Central memory CD4-positive, alpha-beta T cell (primary cell): Measurements from ENCODE around the gene FGFR4.

Experiments used
- DNase-seq: peaks from one replicate; pipeline ENCODE4 v3.0.0; 2022

FGFR4 gene

DNA sequence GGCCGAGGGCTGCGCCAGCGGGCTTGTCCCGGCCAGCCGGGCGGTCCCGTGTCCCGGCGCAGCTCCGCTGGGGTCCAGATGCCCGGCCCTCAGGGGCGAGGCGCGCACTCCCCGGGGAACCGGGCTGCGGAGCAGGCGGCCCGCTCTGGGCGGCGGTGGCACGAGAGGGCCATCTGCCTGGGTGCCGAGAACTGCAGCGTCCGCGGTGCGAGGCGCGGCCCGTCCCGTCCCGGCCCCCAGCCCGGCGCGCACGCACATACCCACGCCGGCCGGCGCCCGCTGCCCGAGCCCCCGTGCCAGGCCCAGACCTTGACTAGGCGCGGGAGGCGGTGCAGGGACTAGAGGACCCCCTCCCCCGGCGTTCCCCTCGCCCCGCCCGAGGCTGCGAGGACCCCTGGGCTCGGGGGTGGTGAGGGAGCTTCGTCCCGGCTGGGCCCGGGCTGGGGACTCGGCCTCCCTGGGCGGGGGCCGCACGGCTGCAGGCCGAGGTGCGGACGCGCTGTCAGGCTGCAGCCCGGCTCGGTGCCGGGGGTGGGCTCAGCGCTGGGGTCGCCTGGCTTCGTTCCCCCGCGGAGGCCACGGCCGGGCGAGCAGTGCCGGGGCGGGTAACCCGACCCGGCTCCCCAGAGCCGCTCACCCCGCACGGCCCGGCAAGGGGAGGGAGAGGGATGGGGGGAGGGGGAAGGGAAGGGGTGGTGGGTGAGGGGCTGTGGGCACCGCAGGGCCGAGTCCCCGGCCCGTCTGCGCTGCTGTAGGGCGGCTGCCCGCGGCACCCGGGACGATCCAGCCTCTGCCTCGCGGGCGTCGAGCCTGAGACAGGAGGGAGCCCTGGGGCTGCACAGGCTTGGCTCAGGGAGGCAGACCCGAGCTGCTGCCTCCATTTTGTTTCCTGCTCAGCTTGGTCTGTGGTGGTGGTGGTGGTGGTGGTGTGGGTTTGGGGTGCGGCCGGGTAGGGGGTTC is 45.7 kb downstream of the FGFR4 start:
- peak; percentile 63 for DNase-seq

DNA sequence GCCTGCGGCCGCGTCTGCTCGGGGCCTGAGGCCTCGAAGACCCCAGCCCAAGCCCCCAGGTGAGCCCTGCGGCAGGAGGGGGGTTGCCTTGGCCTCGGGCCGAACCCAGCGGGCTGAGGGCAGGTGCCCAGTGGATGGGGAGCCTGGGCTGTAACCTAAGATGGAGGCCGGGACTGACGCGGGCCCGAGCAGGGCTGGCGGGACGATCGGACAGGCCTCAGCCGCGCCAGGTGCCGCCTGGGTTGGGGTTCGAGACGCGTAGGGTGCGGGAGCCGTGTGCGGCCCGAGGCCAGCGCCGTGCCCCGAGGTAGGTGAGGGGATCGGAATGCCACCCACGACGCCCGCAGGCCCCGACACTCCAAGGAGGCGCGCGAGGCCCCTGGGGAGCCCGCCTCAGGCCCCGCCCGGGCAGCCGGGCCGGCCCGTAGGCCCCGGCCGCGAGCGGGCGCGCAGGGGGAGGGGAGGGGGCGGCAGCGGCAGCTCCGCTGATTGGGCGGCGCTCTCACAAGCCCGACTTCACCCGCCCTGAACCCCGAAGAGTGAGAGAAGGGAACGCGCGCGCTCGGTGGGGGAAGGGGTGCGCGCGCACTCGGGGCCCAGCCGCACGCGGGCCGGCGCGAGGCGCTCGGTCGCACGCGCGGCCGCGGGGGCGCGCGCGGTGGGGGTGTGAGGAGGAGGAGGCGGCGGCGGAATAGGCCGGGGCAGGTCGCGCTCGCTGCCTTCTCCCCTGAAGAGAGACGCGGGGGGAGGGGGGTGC is 46.6 kb downstream of the FGFR4 start, which contains the start of gene NSD1:
Gene NSD1 (plus strand): TSS at position 678 of the 757 bp plus-strand sequence. CDS start 1,331 bp downstream, outside the sequence.
- peak; percentile 88 for DNase-seq

DNA sequence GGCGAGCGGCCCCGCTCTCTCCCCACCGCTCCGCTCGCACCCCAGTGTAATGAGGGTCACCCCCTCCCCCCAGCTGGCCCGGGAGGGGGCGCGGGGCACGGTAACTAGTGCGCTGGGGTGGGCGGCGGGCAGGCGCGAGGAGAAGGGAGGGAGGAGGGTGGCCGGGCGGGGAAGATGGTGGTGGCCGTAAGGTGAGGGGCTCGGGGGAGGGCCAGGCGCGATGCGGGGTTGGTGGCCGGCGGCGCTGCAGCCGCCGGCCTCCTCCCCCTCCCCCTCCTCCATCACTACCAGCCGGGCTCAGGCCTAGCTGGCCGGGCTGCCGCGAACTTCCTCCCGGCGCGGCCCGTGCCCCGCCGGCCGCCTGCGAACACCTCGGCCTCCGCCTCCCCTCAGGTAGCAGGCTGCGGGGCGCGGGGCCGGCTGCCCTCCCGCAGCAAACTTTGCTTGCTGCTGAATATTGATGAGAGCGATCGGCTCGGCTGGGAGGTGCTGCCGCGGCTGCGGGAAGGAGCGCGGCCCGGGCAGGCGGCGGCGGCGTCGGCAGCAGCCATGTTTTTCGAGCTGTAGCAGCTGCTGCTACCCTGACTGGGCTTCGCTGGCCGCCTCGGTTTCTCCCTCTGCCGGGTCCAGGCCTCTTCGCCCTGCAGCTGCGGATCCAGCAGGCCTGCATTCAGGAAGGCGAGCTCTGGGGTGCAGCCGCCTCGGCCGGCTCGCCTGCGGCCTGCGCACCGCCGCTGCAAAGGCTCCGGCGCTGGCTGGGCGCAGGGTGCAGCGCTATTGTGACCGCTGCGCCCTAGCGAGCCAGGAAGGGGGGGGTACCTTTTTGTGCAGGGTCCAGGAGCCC is 47.4 kb downstream of the FGFR4 start:
- DNase-seq = peak; percentile 59

DNA sequence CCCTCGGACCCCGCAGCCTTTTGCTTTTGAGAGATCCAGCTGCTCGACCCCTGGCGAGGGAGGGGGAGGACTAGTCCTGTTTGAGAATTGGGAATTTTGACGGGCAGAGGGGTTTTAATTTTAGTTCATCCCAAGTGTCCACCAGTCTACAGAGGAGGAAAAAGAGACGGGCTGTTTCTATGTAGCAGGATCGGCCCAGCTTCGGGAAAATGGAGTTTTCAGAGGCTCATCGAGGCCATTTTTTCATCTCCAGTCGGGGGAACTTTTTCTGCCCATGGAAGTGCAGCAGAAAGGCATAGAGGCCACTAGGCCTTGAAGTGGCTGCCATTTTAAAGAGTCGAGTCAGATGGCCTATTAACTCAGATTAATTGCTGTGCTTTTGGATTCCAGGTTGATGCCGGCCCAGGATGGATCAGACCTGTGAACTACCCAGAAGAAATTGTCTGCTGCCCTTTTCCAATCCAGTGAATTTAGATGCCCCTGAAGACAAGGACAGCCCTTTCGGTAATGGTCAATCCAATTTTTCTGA is 48.0 kb downstream of the FGFR4 start:
- DNase-seq = no peak

DNA sequence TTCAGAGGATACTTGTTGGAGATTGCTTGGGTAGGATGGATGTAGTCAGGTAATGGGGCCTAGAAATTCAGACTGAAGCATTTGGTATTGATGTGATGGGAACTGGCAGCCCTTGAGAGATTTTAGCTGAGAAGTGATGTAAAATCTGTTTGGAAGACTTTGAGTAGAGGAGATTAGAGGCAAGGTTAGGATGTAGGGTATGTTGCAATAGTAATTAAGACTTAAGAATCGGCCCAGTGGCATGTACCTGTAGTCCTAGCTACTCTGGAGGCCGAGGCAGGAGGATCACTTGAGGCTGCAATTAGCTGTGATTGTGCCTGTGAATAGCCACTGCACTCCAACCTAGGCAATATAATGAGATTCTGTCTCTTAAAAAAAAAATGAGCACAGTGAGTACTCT is 53.6 kb downstream of the FGFR4 start:
- DNase-seq = no peak

DNA sequence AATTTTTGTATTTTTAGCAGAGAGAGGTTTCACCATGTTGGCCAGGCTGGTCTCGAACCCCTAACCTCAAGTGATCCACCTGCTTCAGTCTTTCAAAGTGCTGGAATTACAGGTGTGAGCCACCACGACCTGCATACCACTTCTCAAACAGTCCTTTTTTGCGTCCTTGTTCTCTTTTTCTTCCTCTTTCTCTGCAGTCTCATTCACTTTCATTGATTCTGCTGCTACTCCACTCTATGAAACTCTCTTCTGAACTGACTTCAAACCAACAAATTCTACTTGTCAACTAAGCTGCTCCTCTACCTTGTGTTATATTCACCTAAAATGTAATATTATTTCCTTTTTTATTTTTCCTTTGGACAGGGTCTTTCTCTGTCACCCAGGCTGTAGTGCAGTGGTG is 54.8 kb downstream of the FGFR4 start:
- no peak for DNase-seq

DNA sequence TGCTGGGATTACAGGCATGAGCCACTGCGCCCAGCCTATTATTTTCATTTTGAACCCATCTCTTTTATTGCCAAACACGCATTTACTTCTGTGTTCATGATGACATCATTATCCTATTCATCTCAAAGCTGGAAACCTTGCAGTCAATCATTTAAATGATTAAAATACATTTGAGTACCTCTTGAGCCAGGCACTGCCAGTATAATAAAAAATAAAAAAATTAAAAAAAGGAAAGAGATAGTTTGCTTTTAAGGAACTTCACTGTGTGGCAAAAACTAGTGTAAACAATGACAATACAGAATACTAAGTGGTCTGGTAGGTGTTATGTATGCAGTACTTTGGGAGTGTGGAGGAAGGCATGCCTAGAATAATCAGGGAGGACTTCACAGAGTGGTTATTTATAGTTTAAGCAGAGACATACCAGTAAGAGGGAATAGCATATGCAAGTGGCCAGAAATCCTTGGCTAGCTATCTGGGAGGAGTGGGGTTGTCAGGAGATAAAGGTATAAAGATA is 55.4 kb downstream of the FGFR4 start:
- DNase-seq = no peak

DNA sequence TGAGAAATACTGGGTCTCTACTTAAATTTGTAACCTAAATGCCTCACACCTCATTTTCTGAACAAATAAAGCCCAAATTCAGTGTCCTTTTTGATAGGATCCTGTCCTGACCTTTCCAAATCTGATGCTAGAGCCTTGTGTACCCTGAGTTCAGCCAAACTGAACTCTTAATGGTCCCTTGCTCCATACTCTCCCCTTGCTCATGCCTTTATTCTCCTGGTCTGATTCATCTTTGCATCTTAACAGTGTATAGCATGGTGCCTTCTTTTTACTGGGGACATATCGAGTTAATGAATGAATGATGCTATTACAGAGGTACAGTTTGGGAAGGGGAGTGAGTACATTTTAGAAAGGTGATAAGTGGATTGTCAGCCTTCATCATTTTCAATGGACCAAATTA is 56.1 kb downstream of the FGFR4 start:
- DNase-seq = no peak

DNA sequence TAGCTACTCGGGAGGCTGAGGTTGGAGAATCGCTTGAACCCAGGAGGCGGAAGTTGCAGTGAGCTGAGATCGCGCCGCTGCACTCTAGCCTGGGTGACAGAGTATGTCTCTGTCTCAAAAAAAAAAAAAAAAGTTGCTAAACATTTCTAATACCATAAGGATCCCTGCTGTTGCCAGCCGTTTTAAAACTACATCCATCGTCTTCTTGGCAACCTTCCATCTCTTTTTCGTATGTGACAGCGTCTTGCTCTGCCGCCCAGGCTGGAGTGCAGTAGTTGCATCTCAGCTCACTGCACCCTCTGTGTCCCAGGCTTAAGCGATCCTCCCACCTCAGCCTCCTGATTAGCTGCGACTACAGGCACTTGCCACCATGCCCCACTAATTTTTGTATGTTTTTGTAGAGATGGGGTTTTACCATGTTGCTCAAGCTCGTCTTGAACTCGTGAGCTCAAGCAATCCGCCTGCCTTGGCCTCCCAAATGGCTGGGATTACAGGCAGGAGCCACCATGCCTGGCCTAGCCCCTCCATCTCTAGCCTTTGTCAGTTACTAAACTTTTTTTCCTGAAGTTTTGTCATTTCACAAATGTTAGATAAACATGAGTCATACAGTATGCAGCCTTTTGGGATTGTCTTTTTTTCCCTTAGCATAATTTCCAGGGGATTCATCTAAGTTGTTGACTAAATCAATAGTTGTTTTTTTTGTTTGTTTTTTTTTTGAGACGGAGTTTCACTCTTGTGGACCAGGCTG is 60.4 kb downstream of the FGFR4 start:
- DNase-seq = no peak
